SK-N-SH treated with all-trans-retinoic acid at 6 μM for 48 hours (cell line): ENCODE measurements around the gene PDE9A.

Source experiments
- ATAC-seq: fragments of 200-7000 bp; cut with Tn5 transposase; 3 replicates; pipeline ENCODE4 v1.9.1; 2020; ENCODE audit warnings: mild to moderate bottlenecking, moderate library complexity
- ARNTL ChIP-seq: fragments of 450-650 bp; formaldehyde crosslinking; IDR thresholded peaks from 2 replicates; pipeline ENCODE4 v1.5.0; 2020; ENCODE audit warnings: low read depth, mild to moderate bottlenecking, moderate library complexity, borderline replicate concordance
- BACH2 ChIP-seq: fragments of 250-450 bp; sonication (Bioruptor Pico); IDR thresholded peaks from 2 replicates; pipeline ENCODE4 v1.9.0; 2021; ENCODE audit warnings: mild to moderate bottlenecking, borderline replicate concordance
- CSDC2 ChIP-seq: fragments of 250-450 bp; sonication (Bioruptor Pico); IDR thresholded peaks from 2 replicates; pipeline ENCODE4 v1.5.0; 2020; ENCODE audit warnings: mild to moderate bottlenecking, moderate library complexity
- ESRRG ChIP-seq: fragments of 250-450 bp; sonication (Bioruptor Pico); IDR thresholded peaks from 2 replicates; pipeline ENCODE4 v1.6.1; 2021; ENCODE audit warnings: mild to moderate bottlenecking
- ISL1 ChIP-seq: fragments of 250-450 bp; sonication (Bioruptor Pico); IDR thresholded peaks from 2 replicates; pipeline ENCODE4 v2.1.2; 2022; ENCODE audit warnings: mild to moderate bottlenecking, moderate library complexity
- OSR1 ChIP-seq: fragments of 250-450 bp; sonication (Bioruptor Pico); IDR thresholded peaks from 2 replicates; pipeline ENCODE4 v1.8.0; 2022; ENCODE audit warnings: moderate library complexity, mild to moderate bottlenecking, inconsistent platforms
- POU6F1 ChIP-seq: fragments of 250-450 bp; sonication (Bioruptor Pico); IDR thresholded peaks from 2 replicates; pipeline ENCODE4 v1.8.0; 2021; ENCODE audit warnings: low read depth, mild to moderate bottlenecking, moderate library complexity, borderline replicate concordance
- PPARA ChIP-seq: fragments of 250-450 bp; sonication (Bioruptor Pico); IDR thresholded peaks from 2 replicates; pipeline ENCODE4 v1.5.0; 2020; ENCODE audit warnings: mild to moderate bottlenecking, borderline replicate concordance
- RARB ChIP-seq: fragments of 250-450 bp; sonication (Bioruptor Pico); IDR thresholded peaks from 2 replicates; pipeline ENCODE4 v1.8.0; 2021; ENCODE audit warnings: mild to moderate bottlenecking, moderate library complexity
- SNAI2 ChIP-seq: fragments of 250-450 bp; sonication (Bioruptor Pico); IDR thresholded peaks from 2 replicates; pipeline ENCODE4 v1.5.0; 2020; ENCODE audit warnings: mild to moderate bottlenecking, moderate library complexity
- TCF4 ChIP-seq: fragments of 250-450 bp; sonication (Bioruptor Pico); IDR thresholded peaks from 2 replicates; pipeline ENCODE4 v1.8.0; 2021; ENCODE audit warnings: mild to moderate bottlenecking, moderate library complexity, borderline replicate concordance
- TOX ChIP-seq: fragments of 250-450 bp; sonication (Bioruptor Pico); IDR thresholded peaks from 2 replicates; pipeline ENCODE4 v1.8.0; 2021; ENCODE audit warnings: mild to moderate bottlenecking, moderate library complexity, borderline replicate concordance
- TSHZ2 ChIP-seq: fragments of 250-450 bp; sonication (Bioruptor Pico); IDR thresholded peaks from 2 replicates; pipeline ENCODE4 v1.5.0; 2020; ENCODE audit warnings: mild to moderate bottlenecking, moderate library complexity
- ZC3H10 ChIP-seq: fragments of 250-450 bp; sonication (Bioruptor Pico); IDR thresholded peaks from 2 replicates; pipeline ENCODE4 v1.5.1; 2021; ENCODE audit warnings: mild to moderate bottlenecking, moderate library complexity
- ZFP3 ChIP-seq: fragments of 250-450 bp; sonication (Bioruptor Pico); IDR thresholded peaks from 2 replicates; pipeline ENCODE4 v1.5.0; 2020; ENCODE audit warnings: mild to moderate bottlenecking, moderate library complexity
- ZFP30 ChIP-seq: fragments of 450-650 bp; formaldehyde crosslinking; IDR thresholded peaks from 2 replicates; pipeline ENCODE4 v1.5.0; 2022; ENCODE audit warnings: mild to moderate bottlenecking, moderate library complexity
- ZNF565 ChIP-seq: fragments of 450-650 bp; formaldehyde crosslinking; conservative IDR thresholded peaks from 2 replicates; pipeline ENCODE4 v1.5.0; 2020; ENCODE audit warnings: low read depth, mild to moderate bottlenecking, moderate library complexity
- ZNF70 ChIP-seq: fragments of 450-650 bp; formaldehyde crosslinking; IDR thresholded peaks from 2 replicates; pipeline ENCODE4 v1.5.0; 2020; ENCODE audit warnings: mild to moderate bottlenecking, moderate library complexity
- ZNF8 ChIP-seq: fragments of 450-650 bp; formaldehyde crosslinking; IDR thresholded peaks from 2 replicates; pipeline ENCODE4 v1.5.0; 2020; ENCODE audit warnings: mild to moderate bottlenecking, moderate library complexity
- TF ChIP-seq, protein P1 (sequence below): fragments of 250-450 bp; sonication (Bioruptor Pico); IDR thresholded peaks from 2 replicates; pipeline ENCODE4 v1.5.1; 2021; ENCODE audit warnings: mild to moderate bottlenecking, moderate library complexity
- TF ChIP-seq, protein P2 (sequence below): fragments of 250-450 bp; sonication (Bioruptor Pico); IDR thresholded peaks from 2 replicates; pipeline ENCODE4 v1.8.0; 2020; ENCODE audit warnings: mild to moderate bottlenecking, moderate library complexity, borderline replicate concordance
- TF ChIP-seq, protein P3 (sequence below): fragments of 250-450 bp; sonication (Bioruptor Pico); IDR thresholded peaks from 2 replicates; pipeline ENCODE4 v1.5.1; 2020; ENCODE audit warnings: low read depth, mild to moderate bottlenecking, moderate library complexity

Gene PDE9A

DNA sequence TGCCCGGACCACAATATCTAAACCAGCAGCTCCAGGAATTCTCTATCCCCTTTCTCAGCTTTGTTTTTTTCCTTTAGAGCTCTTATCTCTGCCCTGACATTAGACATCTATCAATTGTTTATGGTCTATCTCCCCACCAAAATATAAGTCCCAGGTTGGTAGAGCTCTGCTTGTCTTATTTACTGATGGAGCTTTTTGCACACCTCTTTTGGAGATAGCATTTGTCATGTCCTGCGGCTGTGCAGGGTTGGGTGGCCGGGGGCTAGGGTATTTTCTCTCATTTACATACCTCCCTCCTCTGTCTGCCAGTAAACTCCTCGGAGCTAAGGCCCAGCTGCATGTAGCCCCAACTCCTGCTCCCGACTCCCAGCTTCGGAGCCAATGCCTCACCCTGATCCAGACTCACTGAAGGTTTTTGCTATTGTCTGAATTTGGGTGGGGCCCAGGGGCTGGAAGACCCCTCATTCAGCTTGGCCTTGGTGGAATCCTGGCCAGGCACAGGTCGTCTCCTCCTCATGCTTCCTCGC is 11.1 kb upstream of the PDE9A start:
- TF ChIP-seq BACH2 (CRISPR knock-in tag) (no peak), TSHZ2 (CRISPR knock-in tag) (no peak), ZFP3 (CRISPR knock-in tag) (no peak), ZNF8 (CRISPR knock-in tag) (no peak), CSDC2 (CRISPR knock-in tag) (no peak), OSR1 (CRISPR knock-in tag) (no peak), ARNTL (CRISPR knock-in tag) (no peak), ZNF565 (no peak), SNAI2 (no peak), ISL1 (no peak), ZFP30 (CRISPR knock-in tag) (no peak), ZC3H10 (CRISPR knock-in tag) (no peak)
- TF ChIP-seq, protein P1, sequence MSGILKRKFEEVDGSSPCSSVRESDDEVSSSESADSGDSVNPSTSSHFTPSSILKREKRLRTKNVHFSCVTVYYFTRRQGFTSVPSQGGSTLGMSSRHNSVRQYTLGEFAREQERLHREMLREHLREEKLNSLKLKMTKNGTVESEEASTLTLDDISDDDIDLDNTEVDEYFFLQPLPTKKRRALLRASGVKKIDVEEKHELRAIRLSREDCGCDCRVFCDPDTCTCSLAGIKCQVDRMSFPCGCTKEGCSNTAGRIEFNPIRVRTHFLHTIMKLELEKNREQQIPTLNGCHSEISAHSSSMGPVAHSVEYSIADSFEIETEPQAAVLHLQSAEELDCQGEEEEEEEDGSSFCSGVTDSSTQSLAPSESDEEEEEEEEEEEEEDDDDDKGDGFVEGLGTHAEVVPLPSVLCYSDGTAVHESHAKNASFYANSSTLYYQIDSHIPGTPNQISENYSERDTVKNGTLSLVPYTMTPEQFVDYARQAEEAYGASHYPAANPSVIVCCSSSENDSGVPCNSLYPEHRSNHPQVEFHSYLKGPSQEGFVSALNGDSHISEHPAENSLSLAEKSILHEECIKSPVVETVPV (CRISPR knock-in tag): no peak
- TF ChIP-seq, protein P2, sequence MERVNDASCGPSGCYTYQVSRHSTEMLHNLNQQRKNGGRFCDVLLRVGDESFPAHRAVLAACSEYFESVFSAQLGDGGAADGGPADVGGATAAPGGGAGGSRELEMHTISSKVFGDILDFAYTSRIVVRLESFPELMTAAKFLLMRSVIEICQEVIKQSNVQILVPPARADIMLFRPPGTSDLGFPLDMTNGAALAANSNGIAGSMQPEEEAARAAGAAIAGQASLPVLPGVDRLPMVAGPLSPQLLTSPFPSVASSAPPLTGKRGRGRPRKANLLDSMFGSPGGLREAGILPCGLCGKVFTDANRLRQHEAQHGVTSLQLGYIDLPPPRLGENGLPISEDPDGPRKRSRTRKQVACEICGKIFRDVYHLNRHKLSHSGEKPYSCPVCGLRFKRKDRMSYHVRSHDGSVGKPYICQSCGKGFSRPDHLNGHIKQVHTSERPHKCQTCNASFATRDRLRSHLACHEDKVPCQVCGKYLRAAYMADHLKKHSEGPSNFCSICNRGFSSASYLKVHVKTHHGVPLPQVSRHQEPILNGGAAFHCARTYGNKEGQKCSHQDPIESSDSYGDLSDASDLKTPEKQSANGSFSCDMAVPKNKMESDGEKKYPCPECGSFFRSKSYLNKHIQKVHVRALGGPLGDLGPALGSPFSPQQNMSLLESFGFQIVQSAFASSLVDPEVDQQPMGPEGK (CRISPR knock-in tag): no peak
- no peak for ATAC-seq

DNA sequence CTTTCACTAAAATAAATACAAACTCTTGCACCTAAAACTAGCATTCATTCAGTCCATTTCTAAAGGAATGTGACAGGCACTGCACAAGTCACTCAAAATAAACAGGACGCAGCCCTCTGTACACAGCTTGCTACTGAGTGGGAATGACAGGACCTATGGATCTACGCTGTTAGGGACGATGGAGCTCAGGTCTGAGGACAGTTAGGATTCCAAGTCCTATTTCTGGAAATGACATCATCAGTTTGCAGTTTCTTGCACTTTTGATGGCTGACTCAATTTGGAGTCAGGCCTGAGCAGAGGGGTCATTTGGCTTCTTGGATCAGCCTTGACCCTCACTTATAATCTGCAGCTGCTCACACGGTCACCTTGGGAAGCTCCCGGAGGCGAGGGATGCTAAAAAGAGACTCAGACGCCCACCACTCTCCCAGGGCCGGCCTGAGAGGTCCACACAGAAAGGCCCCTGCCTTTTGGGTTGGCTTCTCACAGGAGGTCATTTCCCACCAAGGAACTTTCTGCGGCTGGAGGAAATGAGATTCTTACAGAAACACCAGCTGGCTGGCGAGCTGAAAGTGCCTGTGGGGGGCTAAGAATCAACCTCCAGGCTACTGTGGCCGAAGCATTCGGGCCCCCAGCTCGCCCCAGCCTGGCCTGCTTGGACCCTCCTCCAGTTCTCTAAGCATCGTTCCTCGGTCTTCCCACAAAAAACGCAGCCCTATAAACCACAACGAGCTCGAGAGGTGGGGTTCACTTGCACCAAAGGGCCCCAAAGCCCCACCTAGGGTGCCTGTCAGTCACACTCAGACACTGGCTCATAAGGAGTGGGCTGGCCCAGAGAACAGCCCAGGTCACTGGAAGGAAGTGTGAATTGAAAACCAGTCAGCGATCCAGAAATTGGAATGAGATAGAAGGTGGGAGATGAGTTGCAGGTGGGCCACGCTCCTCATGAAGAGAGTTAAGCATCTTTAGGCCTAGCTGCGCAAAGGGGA is 8.9 kb upstream of the PDE9A start:
- ATAC-seq: no peak
- no peak for TF ChIP-seq ESRRG (CRISPR knock-in tag)
- TF ChIP-seq BACH2 (CRISPR knock-in tag): no peak
- no peak for TF ChIP-seq ZC3H10 (CRISPR knock-in tag)
- TF ChIP-seq TSHZ2 (CRISPR knock-in tag): no peak
- TF ChIP-seq, protein P3, sequence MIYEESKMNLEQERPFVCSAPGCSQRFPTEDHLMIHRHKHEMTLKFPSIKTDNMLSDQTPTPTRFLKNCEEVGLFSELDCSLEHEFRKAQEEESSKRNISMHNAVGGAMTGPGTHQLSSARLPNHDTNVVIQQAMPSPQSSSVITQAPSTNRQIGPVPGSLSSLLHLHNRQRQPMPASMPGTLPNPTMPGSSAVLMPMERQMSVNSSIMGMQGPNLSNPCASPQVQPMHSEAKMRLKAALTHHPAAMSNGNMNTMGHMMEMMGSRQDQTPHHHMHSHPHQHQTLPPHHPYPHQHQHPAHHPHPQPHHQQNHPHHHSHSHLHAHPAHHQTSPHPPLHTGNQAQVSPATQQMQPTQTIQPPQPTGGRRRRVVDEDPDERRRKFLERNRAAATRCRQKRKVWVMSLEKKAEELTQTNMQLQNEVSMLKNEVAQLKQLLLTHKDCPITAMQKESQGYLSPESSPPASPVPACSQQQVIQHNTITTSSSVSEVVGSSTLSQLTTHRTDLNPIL (CRISPR knock-in tag): no peak
- no peak for TF ChIP-seq ZNF70 (CRISPR knock-in tag)
- TF ChIP-seq PPARA (CRISPR knock-in tag): no peak
- TF ChIP-seq SNAI2: no peak
- TF ChIP-seq ZFP3 (CRISPR knock-in tag): no peak
- TF ChIP-seq TOX (CRISPR knock-in tag): no peak
- no peak for TF ChIP-seq RARB
- TF ChIP-seq, protein P2 (CRISPR knock-in tag): no peak
- TF ChIP-seq POU6F1 (CRISPR knock-in tag): no peak
- no peak for TF ChIP-seq ISL1
- TF ChIP-seq ARNTL (CRISPR knock-in tag): no peak
- no peak for TF ChIP-seq TCF4 (CRISPR knock-in tag)
- TF ChIP-seq CSDC2 (CRISPR knock-in tag): no peak
- TF ChIP-seq OSR1 (CRISPR knock-in tag): no peak
- TF ChIP-seq ZNF8 (CRISPR knock-in tag): no peak
- TF ChIP-seq, all 23 proteins: peak for 0
